ENCODE measurements around the gene PLEKHS1. TPM values are rescaled to one million over a fixed set of nuclear protein-coding genes. Genes with fewer than 3 reads are reported as not detected.

Gene PLEKHS1
- total RNA-seq, 1 donor = under 0.01 TPM

DNA sequence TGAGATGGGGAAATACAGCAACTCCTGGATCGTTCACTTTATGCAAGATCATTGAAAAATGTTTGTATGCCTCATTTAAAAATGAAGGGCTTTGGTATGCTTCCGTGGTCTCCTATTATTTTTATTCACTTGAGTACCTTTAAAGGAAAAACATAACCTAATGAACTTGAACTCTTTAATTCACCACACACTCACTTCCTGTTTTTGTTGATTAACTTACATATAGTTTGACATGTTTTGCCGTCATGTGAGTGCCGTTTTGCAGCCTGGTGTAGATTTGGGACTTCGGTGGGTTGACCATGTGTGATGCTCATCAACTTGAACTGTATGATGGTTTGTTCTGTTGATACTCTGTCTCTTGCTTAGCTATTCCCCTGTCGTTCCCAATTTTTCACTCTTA is 42.8 kb upstream of the PLEKHS1 start:
- Histone ChIP-seq H3K9me3 (ENCODE audit: low read depth, low read length) (no peaks in the 10 kb centered on the region), H3K27ac (ENCODE audit: low read depth, low read length) (no peak overlapping the region), H3K4me2 (ENCODE audit: insufficient read depth, low read length) (no peak overlapping the region), H3K4me3 (ENCODE audit: insufficient read depth, low read length) (no peak overlapping the region), H3K36me3 (ENCODE audit: insufficient read depth, low read length) (no peaks in the 10 kb centered on the region), H4K20me1 (ENCODE audit: insufficient read depth, low read length) (peaks cover 23% of the 10 kb centered on the region), H2AFZ (ENCODE audit: low read length) (no peak overlapping the region), H3K4me1 (ENCODE audit: insufficient read depth, low read length) (peaks cover 7% of the 10 kb centered on the region), H3K27me3 (ENCODE audit: insufficient read depth, low read length) (no peaks in the 10 kb centered on the region), H3K79me2 (ENCODE audit: insufficient read depth, low read length) (no peaks in the 10 kb centered on the region)
- no peak for DNase-seq (ENCODE audit: insufficient read length, low spot score, missing footprints)
- TF ChIP-seq, protein P1, sequence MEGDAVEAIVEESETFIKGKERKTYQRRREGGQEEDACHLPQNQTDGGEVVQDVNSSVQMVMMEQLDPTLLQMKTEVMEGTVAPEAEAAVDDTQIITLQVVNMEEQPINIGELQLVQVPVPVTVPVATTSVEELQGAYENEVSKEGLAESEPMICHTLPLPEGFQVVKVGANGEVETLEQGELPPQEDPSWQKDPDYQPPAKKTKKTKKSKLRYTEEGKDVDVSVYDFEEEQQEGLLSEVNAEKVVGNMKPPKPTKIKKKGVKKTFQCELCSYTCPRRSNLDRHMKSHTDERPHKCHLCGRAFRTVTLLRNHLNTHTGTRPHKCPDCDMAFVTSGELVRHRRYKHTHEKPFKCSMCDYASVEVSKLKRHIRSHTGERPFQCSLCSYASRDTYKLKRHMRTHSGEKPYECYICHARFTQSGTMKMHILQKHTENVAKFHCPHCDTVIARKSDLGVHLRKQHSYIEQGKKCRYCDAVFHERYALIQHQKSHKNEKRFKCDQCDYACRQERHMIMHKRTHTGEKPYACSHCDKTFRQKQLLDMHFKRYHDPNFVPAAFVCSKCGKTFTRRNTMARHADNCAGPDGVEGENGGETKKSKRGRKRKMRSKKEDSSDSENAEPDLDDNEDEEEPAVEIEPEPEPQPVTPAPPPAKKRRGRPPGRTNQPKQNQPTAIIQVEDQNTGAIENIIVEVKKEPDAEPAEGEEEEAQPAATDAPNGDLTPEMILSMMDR (IDR thresholded peaks at IDR 0.05; ENCODE audit: extremely low read depth, low read depth, low read length) = no peak

DNA sequence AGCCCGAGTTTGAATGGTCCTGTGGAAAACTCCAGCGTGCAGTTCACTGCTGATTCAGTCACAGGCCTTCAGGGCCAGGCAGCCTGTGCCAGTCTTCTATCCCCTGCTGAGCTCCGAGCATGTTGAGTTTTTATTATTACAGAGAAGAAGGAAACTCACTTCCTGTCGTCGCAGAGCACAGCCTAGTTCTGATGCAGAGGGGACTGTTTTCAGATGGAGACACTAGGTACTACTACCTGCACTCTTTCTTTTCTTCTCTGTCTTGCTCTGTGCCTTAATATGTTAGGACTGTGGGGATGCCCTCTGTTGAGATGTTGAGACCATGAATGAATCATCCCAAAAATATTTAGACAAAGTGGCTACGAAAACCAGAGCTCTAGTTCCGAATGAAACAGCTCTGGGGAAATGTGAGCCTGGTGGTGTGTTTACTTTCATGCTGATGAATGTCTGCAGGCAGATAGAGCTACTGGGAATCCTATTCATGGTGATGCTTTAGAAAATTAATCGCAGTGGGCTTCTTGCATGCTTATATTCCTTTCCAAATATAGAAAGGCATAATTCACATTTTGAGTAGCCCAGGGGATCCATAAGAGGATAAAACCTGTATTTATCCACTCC is 42.2 kb upstream of the PLEKHS1 start:
- H3K9me3 ChIP-seq (ENCODE audit: low read depth, low read length) = no peaks in the 10 kb centered on the region
- peak overlapping the region; percentile 9 for H3K4me2 ChIP-seq (ENCODE audit: insufficient read depth, low read length)
- TF ChIP-seq, protein P1 (IDR thresholded peaks at IDR 0.05; ENCODE audit: extremely low read depth, low read depth, low read length) = no peak
- H3K36me3 ChIP-seq (ENCODE audit: insufficient read depth, low read length) = no peaks in the 10 kb centered on the region
- DNase-seq (ENCODE audit: insufficient read length, low spot score, missing footprints) = peak; percentile 82
- peaks cover 30% of the 10 kb centered on the region for H4K20me1 ChIP-seq (ENCODE audit: insufficient read depth, low read length)
- H3K4me1 ChIP-seq (ENCODE audit: insufficient read depth, low read length) = peaks cover 7% of the 10 kb centered on the region
- H3K4me3 ChIP-seq (ENCODE audit: insufficient read depth, low read length) = no peak overlapping the region
- H3K79me2 ChIP-seq (ENCODE audit: insufficient read depth, low read length) = no peaks in the 10 kb centered on the region
- peak overlapping the region; percentile 34 for H3K27ac ChIP-seq (ENCODE audit: low read depth, low read length)
- H2AFZ ChIP-seq (ENCODE audit: low read length) = no peak overlapping the region
- H3K27me3 ChIP-seq (ENCODE audit: insufficient read depth, low read length) = no peaks in the 10 kb centered on the region

DNA sequence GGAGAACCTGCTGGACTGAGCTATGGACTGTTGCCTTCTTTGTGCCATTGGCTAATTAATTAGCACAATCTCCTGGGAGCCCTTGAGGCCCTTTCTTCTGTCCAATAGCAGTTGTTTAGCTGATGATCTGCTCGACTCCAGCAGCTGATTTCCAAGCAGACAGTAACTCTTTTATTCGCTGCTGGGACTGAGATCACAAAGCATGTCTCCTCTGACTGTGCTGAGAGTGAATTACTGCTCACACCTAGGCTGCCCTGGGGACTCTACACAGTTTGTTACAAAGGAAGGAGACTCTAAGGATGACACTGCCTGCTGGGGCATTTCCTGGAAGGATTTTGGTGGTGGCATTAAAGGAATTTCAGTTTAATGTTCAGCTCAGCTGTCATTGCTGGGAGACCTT is 40.3 kb upstream of the PLEKHS1 start:
- no peak for DNase-seq (ENCODE audit: insufficient read length, low spot score, missing footprints)
- no peaks in the 10 kb centered on the region for H3K9me3 ChIP-seq (ENCODE audit: low read depth, low read length)
- H3K36me3 ChIP-seq (ENCODE audit: insufficient read depth, low read length) = no peaks in the 10 kb centered on the region
- H3K4me2 ChIP-seq (ENCODE audit: insufficient read depth, low read length) = no peak overlapping the region
- no peaks in the 10 kb centered on the region for H3K79me2 ChIP-seq (ENCODE audit: insufficient read depth, low read length)
- no peak overlapping the region for H2AFZ ChIP-seq (ENCODE audit: low read length)
- peaks cover 32% of the 10 kb centered on the region for H4K20me1 ChIP-seq (ENCODE audit: insufficient read depth, low read length)
- H3K27me3 ChIP-seq (ENCODE audit: insufficient read depth, low read length) = no peaks in the 10 kb centered on the region
- no peak overlapping the region for H3K27ac ChIP-seq (ENCODE audit: low read depth, low read length)
- peaks cover 7% of the 10 kb centered on the region for H3K4me1 ChIP-seq (ENCODE audit: insufficient read depth, low read length)
- TF ChIP-seq, protein P1 (IDR thresholded peaks at IDR 0.05; ENCODE audit: extremely low read depth, low read depth, low read length) = no peak
- no peak overlapping the region for H3K4me3 ChIP-seq (ENCODE audit: insufficient read depth, low read length)

DNA sequence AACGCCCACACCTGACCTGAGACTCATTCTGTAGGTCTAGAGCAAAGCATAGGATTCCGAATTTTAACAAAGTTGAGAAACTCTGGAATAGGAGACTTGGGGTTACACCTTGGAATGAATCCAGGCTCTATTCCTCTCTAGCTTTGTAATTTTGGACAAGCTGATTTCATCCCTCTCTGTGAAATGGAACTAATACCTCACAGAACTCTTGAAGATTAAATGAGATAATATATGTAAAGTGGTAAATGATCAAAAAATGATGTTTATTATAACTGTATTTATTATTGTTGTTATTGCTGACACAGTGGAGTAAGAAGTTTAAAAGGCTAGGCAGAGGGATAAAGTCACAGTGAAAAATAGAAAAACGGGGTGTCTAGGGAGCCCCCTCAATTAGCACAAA is 39.5 kb upstream of the PLEKHS1 start:
- TF ChIP-seq, protein P1 (IDR thresholded peaks at IDR 0.05; ENCODE audit: extremely low read depth, low read depth, low read length) = no peak
- no peaks in the 10 kb centered on the region for H3K9me3 ChIP-seq (ENCODE audit: low read depth, low read length)
- no peaks in the 10 kb centered on the region for H3K79me2 ChIP-seq (ENCODE audit: insufficient read depth, low read length)
- H3K27ac ChIP-seq (ENCODE audit: low read depth, low read length) = no peak overlapping the region
- no peak overlapping the region for H3K4me2 ChIP-seq (ENCODE audit: insufficient read depth, low read length)
- peaks cover 7% of the 10 kb centered on the region for H3K4me1 ChIP-seq (ENCODE audit: insufficient read depth, low read length)
- no peak for DNase-seq (ENCODE audit: insufficient read length, low spot score, missing footprints)
- H3K27me3 ChIP-seq (ENCODE audit: insufficient read depth, low read length) = no peaks in the 10 kb centered on the region
- no peaks in the 10 kb centered on the region for H3K36me3 ChIP-seq (ENCODE audit: insufficient read depth, low read length)
- peaks cover 32% of the 10 kb centered on the region for H4K20me1 ChIP-seq (ENCODE audit: insufficient read depth, low read length)
- H3K4me3 ChIP-seq (ENCODE audit: insufficient read depth, low read length) = no peak overlapping the region
- no peak overlapping the region for H2AFZ ChIP-seq (ENCODE audit: low read length)

Data from osteoblast (primary cell).